NCI-H460 (cell line): Measurements from ENCODE around the gene RCL1. TPM values are rescaled to one million over a fixed set of nuclear protein-coding genes. Genes with fewer than 3 reads are reported as not detected.
A peak's percentile ranks its signal among the peaks of the same experiment; 100 is the strongest.
"Not testable (repeated sequence)": the region's sequence is repeated elsewhere in the genome, so short reads cannot be mapped to it uniquely, and the experiment has no call there.

ENCODE experiments used
- DNase-seq: peaks from one replicate; pipeline ENCODE4 v3.0.0-alpha.2; 2016; ENCODE audit warnings: low read depth; ENCODE audit errors: extremely low read depth
- polyA plus RNA-seq: library from polyadenylated mRNA; depleted of rRNA; stranded (reverse); fragments of >200 nt; gene quantifications from 2 replicates; pipeline ENCODE4 v1.2.3, GENCODE V29; 2014; cell fraction: nucleus; rRNA removed
- total RNA-seq: library from RNA; depleted of rRNA; stranded (reverse); fragments of >200 nt; shearing (Covaris generic); gene quantifications from 2 replicates; pipeline ENCODE4 v1.2.3, GENCODE V29; 2014; rRNA removed

RCL1 gene, protein sequence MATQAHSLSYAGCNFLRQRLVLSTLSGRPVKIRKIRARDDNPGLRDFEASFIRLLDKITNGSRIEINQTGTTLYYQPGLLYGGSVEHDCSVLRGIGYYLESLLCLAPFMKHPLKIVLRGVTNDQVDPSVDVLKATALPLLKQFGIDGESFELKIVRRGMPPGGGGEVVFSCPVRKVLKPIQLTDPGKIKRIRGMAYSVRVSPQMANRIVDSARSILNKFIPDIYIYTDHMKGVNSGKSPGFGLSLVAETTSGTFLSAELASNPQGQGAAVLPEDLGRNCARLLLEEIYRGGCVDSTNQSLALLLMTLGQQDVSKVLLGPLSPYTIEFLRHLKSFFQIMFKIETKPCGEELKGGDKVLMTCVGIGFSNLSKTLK
- 22.1 and 25.4 TPM in 2 replicates for total RNA-seq
- 8.0 and 12.1 TPM in 2 replicates for polyA plus RNA-seq

DNA sequence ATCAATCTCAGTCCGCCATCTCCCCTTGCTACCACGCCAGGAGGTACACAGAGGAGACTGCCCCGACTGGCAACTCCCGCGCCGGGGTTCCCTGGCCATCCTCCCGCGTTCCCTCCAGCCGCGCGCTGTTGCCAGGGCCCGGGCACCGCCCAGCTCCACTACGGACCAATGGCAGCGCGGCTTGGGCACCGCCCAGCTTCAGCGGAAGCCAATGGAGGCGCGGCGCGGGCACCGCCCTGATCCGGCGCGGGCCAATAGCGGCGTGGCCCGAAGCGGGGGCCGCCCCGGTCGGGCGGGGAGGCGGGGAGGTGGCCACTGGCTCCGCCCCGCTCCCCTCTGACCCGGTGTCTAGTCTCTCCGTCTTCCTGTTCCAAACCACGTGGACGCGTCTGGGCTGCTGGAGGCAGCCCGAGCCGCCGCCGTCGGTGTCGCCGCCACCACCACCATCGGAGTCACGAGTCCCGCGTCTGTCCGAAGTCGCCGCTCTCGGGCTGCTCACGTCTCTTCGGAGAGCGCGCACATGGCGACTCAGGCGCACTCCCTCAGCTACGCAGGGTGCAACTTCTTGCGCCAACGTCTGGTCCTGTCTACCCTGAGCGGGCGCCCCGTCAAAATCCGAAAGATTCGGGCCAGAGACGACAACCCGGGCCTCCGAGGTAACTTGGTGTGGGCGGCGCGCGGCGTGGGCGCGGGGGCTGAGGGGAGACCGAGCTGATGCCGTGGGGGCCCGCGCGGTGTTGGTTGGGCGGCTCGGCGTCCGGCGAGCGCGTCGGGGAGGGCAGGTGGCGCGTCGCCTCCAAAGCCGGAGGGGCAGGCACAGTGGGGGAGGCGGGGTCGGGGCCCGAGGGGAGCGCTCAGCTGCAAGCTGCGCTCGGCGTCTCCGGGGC lies at the start of gene RCL1:
TSS of gene RCL1 (plus strand) at position 373 of the 887 bp plus-strand sequence. CDS start at position 521, 148 bp downstream.
- DNase-seq, result peak; percentile 86

DNA sequence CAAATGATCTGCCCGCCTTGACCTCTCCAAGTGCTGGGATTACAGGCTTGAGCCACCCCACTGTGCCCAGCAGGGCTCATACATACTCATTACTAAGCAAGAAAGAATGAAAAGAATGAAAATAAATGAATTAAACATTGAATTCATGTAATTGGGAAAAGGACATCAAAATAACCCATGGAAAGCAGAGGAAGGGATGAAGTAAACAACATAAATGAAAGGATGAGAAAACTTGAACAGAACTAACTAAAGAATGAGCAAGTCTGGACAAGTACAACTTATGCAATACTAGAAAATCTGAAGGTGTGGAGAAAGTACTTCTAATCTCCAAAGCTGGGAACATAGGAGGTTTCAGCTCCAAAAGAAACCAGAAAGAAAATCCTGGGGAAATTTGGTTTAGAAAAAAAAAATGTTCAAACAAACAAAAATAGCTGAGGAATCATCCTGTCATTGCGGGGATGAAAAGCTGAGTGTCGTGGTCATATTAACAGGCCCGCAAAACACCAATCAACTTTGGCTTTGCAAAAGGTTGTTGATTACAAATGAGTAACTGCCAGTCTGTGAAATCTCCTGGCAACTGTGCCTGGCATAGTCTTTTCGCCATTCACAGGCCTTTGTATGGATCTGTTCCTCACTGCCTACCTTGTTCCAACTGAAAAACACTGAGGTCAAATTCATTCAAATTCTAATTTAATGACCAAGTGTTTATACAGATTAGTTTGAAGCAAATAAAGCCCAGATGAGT lies 49.4 kb upstream of the RCL1 start:
- DNase-seq, result no peak

DNA sequence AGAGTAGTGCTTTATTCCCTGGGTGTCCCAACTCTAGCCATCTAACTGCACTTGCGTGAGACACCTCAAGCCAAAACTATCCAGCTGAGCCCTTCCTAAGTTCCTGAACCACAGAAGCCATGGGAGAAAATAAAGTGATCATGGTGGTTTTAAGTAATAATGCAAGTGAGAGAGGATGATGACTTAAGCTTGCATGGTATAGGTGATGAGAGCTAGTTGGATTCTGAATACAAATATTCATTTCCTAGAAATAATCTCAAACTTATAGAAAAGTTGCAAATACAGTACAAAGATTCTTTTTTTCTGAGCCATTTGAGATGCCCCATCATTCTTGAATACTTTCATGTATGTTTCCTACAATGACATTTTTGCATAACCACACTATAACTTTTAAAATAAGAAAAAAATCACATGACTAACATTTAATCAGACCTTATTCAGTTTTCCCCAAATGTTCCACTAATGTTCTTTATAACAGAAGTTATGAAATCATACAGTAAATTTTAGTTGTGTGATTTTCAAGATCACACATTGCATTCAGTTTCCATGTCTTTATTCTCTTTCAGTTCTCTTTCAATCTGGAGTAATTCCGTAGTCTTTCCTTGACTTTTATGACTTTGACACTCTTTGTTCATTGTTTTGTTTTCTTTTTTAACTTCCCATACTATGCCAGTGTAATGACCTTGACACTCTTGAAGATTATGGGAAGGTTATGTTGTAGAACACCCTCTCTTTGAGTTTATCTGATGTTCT lies 46.3 kb upstream of the RCL1 start:
- DNase-seq, result no peak

DNA sequence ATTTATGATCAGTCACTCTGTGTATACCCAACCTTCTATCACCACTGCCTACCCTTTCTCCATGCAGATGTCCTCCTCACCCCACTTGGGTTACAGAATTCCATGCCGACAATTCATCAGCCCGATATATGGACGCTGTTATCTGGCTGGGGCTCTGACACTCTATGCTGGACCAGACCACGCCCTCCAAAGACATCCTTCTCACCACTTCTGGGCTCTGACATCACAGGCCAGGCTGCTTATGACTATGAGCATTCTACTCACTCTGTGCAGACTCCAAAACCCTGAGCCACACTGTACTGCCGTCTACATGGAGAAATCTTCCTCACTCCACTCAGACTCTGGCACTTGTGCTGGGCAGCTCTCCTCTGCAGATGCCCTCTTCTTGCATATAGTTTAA lies 44.1 kb upstream of the RCL1 start:
- no peak for DNase-seq

- DNase-seq, result peak; percentile 40
Measured at GRCh38 chr9:4750023-4750673, 42.6 kb upstream of the RCL1 start.

- DNase-seq, result not testable (repeated sequence)
Measured at GRCh38 chr9:4754530-4754929, 38.2 kb upstream of the RCL1 start.

DNA sequence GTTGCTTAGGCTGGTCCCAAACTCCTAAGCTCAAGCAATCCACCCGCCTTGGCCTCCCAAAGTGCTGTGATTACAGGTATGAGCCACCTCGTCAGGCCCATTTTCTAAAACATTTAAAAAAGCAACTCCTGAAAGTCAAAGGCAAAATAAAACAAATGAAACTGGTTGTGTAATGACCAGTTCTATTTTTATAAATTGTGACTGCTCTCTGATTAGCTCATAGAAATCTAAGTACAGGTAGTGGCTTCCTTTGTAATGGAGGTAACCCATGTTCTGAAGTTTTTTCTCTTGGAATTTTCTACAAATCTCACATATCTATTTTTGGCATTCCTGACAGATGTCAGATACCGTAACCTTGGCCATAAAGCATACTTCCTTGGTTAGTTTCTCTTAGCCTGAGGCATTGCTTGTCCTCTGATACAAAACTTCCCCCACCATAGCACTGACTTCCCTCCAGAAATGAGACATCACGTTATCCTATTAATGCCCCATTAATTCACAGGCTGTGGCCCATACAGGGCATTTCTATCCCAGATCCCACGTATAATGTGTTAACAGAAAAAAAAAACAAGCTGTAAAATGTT lies 37.6 kb upstream of the RCL1 start:
- no peak for DNase-seq

GRCh38 chr9:4756420-4756819 lies 36.3 kb upstream of the RCL1 start:
- no peak for DNase-seq

DNA sequence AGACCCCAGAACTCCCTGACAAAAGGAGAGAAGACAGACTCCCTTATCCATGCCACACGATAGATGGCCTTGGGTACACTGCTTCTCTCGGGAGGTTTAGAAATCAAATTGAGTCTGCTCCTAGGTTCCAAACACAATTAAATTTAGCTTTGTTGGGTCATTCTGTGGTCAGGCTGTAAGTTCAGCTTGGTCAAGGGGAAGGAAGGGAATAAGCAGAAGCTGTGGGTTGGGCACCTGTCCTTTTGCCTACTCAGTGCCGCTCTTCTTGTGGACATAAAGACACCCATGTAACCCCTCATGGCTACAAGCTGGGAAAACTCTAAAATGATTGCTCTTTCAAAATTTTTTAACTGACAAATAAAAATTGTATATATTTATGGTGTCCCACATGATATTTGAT lies 32.6 kb upstream of the RCL1 start:
- no peak for DNase-seq

GRCh38 chr9:4762108-4762885 lies 30.4 kb upstream of the RCL1 start:
- DNase-seq, result peak; percentile 54

- no peak for DNase-seq
Measured at GRCh38 chr9:4762886-4763541, 29.7 kb upstream of the RCL1 start.

- no peak for DNase-seq
Measured at GRCh38 chr9:4764033-4764432, 28.7 kb upstream of the RCL1 start.

- DNase-seq, result no peak
Measured at GRCh38 chr9:4768681-4769080, 24.1 kb upstream of the RCL1 start.

- DNase-seq, result no peak
Measured at GRCh38 chr9:4769321-4770080, 23.2 kb upstream of the RCL1 start.

DNA sequence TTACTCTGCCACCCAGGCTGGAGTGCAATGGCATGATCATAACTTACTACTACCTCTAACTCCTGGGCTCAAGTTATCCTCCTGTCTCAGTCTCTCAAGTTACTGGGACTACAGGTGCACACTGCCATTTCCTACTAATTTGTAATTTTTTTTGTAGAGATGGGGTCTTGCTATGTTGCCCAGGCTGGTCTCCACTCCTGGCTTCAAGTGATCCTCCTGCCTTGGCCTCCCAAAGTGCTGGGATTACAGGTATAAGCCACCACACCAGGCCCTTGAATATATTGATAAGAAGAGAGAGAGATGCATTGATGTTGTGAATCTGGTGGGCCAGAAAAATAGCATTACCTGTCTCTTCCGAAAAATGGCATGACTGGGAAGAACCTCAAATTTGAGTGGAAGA lies 21.0 kb upstream of the RCL1 start:
- no peak for DNase-seq

GRCh38 chr9:4774209-4774608 lies 18.5 kb upstream of the RCL1 start:
- no peak for DNase-seq

DNA sequence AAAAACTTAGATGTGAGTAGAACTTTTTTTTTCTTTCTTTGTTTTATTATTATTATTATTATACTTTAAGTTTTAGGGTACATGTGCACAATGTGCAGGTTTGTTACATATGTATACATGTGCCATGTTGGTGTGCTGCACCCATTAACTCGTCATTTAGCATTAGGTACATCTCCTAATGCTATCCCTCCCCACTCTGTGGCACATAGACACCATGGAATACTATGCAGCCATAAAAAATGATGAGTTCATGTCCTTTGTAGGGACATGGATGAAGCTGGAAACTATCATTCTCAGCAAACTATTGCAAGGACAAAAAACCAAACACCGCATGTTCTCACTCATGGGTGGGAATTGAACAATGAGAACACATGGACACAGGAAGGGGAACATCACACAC lies 17.8 kb upstream of the RCL1 start:
- not testable (repeated sequence) for DNase-seq
